ENCODE data around the gene HDAC4. TPM values are rescaled to one million over a fixed set of nuclear protein-coding genes. Genes with fewer than 3 reads are reported as not detected.

The HDAC4 gene
- total and polyA plus RNA-seq, 2 of the 4 experiments (the other 2 are of a cell fraction), result 4.1 to 7.2 TPM

DNA sequence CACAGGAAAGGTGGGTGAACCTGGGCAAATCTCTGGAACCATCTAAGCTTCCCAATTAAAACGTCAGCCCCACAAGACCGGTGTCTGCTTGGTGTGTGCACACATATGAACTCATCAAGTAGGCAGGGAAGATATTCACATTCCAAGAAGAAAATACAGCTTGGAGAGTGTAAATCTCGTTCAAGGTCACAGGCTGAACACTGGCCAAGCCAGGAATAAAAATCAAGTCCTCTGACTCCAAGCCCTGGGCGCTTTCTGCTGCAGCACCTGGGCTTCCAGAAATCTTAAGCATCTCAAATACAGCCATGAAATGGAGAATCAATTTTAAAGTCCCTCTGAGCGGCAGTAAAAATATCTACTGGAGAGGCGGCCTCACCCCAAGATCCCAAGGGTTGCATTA is 402.0 kb downstream of the HDAC4 start:
- H3K9me3 ChIP-seq (ENCODE audit: control insufficient read depth, insufficient read depth, low read length), result peaks cover 14% of the 10 kb centered on the region
- dilution Hi-C loops (cut with HindIII; ENCODE audit: low sequenced_read_pairs, unreplicated experiment) (no loop called here), intact Hi-C loops (cut with micrococcal nuclease) (no loop called here), in situ Hi-C loops (cut with MboI; ENCODE audit: low sequenced_read_pairs) (no loop called here)
- no peak overlapping the region for H2AK5ac ChIP-seq (ENCODE audit: low read depth, low read length)
- DNase-seq (no peak), ATAC-seq (ENCODE audit: low read depth) (no peak)
- WGBS, 2 experiments (ENCODE audit: extremely low coverage in 2 of 2, insufficient read length in 1 of 2), result no CpG with 5 or more reads among the region's 6 CpGs
- no peak overlapping the region for H3K23ac ChIP-seq (ENCODE audit: low read depth, low read length)
- H3K9ac ChIP-seq (ENCODE audit: low read depth, low read length), result no peak overlapping the region
- no peak overlapping the region for H2BK15ac ChIP-seq (ENCODE audit: low read depth, low read length)
- no peak overlapping the region for H3K56ac ChIP-seq (ENCODE audit: extremely low read depth, insufficient read depth, low read length)
- H3K4me3 ChIP-seq (ENCODE audit: insufficient read depth, low read depth, low read length), result no peak overlapping the region
- no TSS peak for BruUV-seq (replicated peaks)
- no peak overlapping the region for H4K8ac ChIP-seq (ENCODE audit: low read depth in 2 of 2, low read length in 2 of 2)
- no peak overlapping the region for H2AFZ ChIP-seq (replicated peaks; ENCODE audit: low read length, poor library complexity)
- H3K27ac ChIP-seq (ENCODE audit: insufficient read depth, low read length), result no peak overlapping the region
- H3K27me3 ChIP-seq (ENCODE audit: control insufficient read depth, insufficient read depth, low read length), result peaks cover 12% of the 10 kb centered on the region
- no peak overlapping the region for H4K91ac ChIP-seq (ENCODE audit: insufficient read depth, low read depth, low read length)
- no peaks in the 10 kb centered on the region for H3K36me3 ChIP-seq (ENCODE audit: control insufficient read depth, insufficient read depth, low read length)
- no peak overlapping the region for H3K4ac ChIP-seq (ENCODE audit: low read depth, low read length)
- no peak overlapping the region for H3K14ac ChIP-seq (replicated peaks; ENCODE audit: low read depth, low read length)
- no peak overlapping the region for H2BK120ac ChIP-seq (ENCODE audit: low read depth, low read length)
- TF ChIP-seq, protein P1, sequence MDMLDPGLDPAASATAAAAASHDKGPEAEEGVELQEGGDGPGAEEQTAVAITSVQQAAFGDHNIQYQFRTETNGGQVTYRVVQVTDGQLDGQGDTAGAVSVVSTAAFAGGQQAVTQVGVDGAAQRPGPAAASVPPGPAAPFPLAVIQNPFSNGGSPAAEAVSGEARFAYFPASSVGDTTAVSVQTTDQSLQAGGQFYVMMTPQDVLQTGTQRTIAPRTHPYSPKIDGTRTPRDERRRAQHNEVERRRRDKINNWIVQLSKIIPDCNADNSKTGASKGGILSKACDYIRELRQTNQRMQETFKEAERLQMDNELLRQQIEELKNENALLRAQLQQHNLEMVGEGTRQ (IDR thresholded peaks at IDR 0.05; ENCODE audit: low read depth, low read length), result no peak
- TF ChIP-seq SMC3 (IDR thresholded peaks at IDR 0.05; ENCODE audit: low read depth, low read length) (no peak), RFX5 (IDR thresholded peaks at IDR 0.05; ENCODE audit: low read depth, low read length) (no peak), NFE2L2 (IDR thresholded peaks at IDR 0.05; ENCODE audit: low read depth, low read length) (no peak), MXI1 (IDR thresholded peaks at IDR 0.05; ENCODE audit: borderline replicate concordance, low read depth, low read length) (no peak)
- H2BK20ac ChIP-seq (ENCODE audit: low read depth, low read length), result no peak overlapping the region
- H3K9me1 ChIP-seq (ENCODE audit: insufficient read depth, low read length), result no peaks in the 10 kb centered on the region
- no peak overlapping the region for H3K4me2 ChIP-seq (ENCODE audit: low read depth, low read length)
- H2BK5ac ChIP-seq (ENCODE audit: low read depth, low read length, poor library complexity, severe bottlenecking), result no peak overlapping the region
- ChIA-PET CTCF (no interaction called here), POLR2A (ENCODE audit: unreplicated experiment) (no interaction called here)
- no peak overlapping the region for H4K5ac ChIP-seq (ENCODE audit: low read depth, low read length)
- no peaks in the 10 kb centered on the region for H3K79me1 ChIP-seq (ENCODE audit: low read depth in 1 of 2, low read length in 2 of 2)
- H4K20me1 ChIP-seq (ENCODE audit: insufficient read depth, low read length), result no peaks in the 10 kb centered on the region
- no peak overlapping the region for H2AK9ac ChIP-seq (replicated peaks; ENCODE audit: low read depth, low read length, poor library complexity)
- peaks cover 3% of the 10 kb centered on the region; the same call in 1 of the 2 replicates for H3K4me1 ChIP-seq (ENCODE audit: control insufficient read depth, insufficient read depth, low read length)
- H3K18ac ChIP-seq (ENCODE audit: low read depth, low read length), result no peak overlapping the region

Small RNA genes within 50 kb of the gene (microRNA-seq; reads per million reads assigned to microRNA genes)
- gene MIR2467 (ENCODE audit: insufficient read depth in 1 of 2, insufficient read length in 1 of 2, unreplicated experiment in 1 of 2) (0 to 0.73 reads per million in 2 experiments), gene MIR4269 (ENCODE audit: insufficient read depth in 1 of 2, insufficient read length in 1 of 2, unreplicated experiment in 1 of 2) (0 reads per million in 2 experiments), gene MIR4440 (ENCODE audit: insufficient read depth in 1 of 2, insufficient read length in 1 of 2, unreplicated experiment in 1 of 2) (0 reads per million in 2 experiments), gene MIR4441 (ENCODE audit: insufficient read depth in 1 of 2, insufficient read length in 1 of 2, unreplicated experiment in 1 of 2) (0 reads per million in 2 experiments)

Small RNA genes within 50 kb of the gene (small RNA-seq; reads per million reads assigned to genes)
- gene MIR2467 (0 to 1.5 (median 0) reads per million in 5 experiments), gene MIR4269 (0 reads per million in 5 experiments), gene MIR4440 (0 reads per million in 5 experiments), gene MIR4441 (0 reads per million in 5 experiments)

All from IMR-90 (cell line).